ENCODE results near the gene GFRA4. TPM values are rescaled to one million over a fixed set of nuclear protein-coding genes. Genes with fewer than 3 reads are reported as not detected.
"Not testable (repeated sequence)": the region's sequence is repeated elsewhere in the genome, so short reads cannot be mapped to it uniquely, and the experiment has no call there.

GFRA4 gene
- total RNA-seq, 1 donor from 2014 or later, result not detected

DNA sequence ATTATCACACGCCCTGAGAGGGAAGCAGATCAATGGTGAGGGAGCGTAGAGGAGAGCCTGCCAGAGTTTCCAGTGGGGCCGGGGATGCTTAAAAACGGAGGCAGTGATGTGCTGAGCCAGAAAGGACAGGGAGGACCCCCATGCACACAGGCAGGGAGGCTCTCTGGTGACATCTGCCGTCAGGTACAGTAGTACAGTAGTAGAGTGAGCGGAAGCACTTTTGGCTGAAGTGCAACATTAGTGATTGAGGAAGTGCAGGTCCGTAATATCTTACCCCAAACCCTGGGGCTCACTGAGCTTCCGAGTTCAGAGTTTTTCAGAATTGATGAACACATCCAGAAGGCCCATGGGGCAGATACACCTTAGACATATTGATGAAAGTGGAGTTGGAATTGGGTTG is 42.1 kb downstream of the GFRA4 start:
- TF ChIP-seq, protein P1, sequence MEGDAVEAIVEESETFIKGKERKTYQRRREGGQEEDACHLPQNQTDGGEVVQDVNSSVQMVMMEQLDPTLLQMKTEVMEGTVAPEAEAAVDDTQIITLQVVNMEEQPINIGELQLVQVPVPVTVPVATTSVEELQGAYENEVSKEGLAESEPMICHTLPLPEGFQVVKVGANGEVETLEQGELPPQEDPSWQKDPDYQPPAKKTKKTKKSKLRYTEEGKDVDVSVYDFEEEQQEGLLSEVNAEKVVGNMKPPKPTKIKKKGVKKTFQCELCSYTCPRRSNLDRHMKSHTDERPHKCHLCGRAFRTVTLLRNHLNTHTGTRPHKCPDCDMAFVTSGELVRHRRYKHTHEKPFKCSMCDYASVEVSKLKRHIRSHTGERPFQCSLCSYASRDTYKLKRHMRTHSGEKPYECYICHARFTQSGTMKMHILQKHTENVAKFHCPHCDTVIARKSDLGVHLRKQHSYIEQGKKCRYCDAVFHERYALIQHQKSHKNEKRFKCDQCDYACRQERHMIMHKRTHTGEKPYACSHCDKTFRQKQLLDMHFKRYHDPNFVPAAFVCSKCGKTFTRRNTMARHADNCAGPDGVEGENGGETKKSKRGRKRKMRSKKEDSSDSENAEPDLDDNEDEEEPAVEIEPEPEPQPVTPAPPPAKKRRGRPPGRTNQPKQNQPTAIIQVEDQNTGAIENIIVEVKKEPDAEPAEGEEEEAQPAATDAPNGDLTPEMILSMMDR (IDR thresholded peaks at IDR 0.05; ENCODE audit: unreplicated experiment), result no peak
- peak; percentile 22 for DNase-seq (ENCODE audit: low spot score)
- no peak overlapping the region for H3K4me3 Mint-ChIP-seq (ENCODE audit: unreplicated experiment)
- peaks cover 24% of the 10 kb centered on the region for H3K4me1 Mint-ChIP-seq (ENCODE audit: unreplicated experiment)
- no peak overlapping the region for H3K27ac Mint-ChIP-seq (ENCODE audit: unreplicated experiment)
- H3K9me3 Mint-ChIP-seq (ENCODE audit: unreplicated experiment), result no peaks in the 10 kb centered on the region
- H3K36me3 Mint-ChIP-seq (ENCODE audit: low read depth, unreplicated experiment), result no peaks in the 10 kb centered on the region
- H3K27me3 Mint-ChIP-seq (ENCODE audit: unreplicated experiment), result no peaks in the 10 kb centered on the region

DNA sequence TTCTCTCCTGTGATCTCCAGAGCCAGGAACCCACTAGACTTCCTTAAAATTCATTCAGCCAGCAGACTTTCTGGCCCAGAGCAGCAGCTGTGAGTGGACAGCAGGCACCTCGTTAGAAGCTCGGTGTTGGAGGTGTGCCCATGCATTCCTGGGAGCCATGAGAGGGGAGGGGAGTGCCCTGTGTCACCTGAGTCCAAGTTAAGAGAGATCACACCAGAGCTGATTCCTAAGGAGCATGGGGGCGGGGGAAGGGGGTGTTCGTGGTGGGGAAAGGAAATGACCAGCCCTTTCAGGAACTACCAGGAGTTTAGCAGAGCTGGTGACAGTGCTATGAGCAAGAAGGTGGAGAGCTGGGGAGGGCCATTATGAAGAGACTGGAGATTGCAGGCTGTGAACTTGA is 46.9 kb downstream of the GFRA4 start:
- H3K27me3 Mint-ChIP-seq (ENCODE audit: unreplicated experiment), result peaks cover 2% of the 10 kb centered on the region
- TF ChIP-seq, protein P1 (IDR thresholded peaks at IDR 0.05; ENCODE audit: unreplicated experiment), result no peak
- H3K36me3 Mint-ChIP-seq (ENCODE audit: low read depth, unreplicated experiment), result no peaks in the 10 kb centered on the region
- H3K4me3 Mint-ChIP-seq (ENCODE audit: unreplicated experiment), result no peak overlapping the region
- no peaks in the 10 kb centered on the region for H3K9me3 Mint-ChIP-seq (ENCODE audit: unreplicated experiment)
- no peak overlapping the region for H3K27ac Mint-ChIP-seq (ENCODE audit: unreplicated experiment)
- H3K4me1 Mint-ChIP-seq (ENCODE audit: unreplicated experiment), result peaks cover 20% of the 10 kb centered on the region
- no peak for DNase-seq (ENCODE audit: low spot score)

- H3K9me3 Mint-ChIP-seq (ENCODE audit: unreplicated experiment); H3K4me3 Mint-ChIP-seq (ENCODE audit: unreplicated experiment); H3K36me3 Mint-ChIP-seq (ENCODE audit: low read depth, unreplicated experiment); DNase-seq (ENCODE audit: low spot score); H3K27me3 Mint-ChIP-seq (ENCODE audit: unreplicated experiment); H3K27ac Mint-ChIP-seq (ENCODE audit: unreplicated experiment): not testable (repeated sequence)
- H3K4me1 Mint-ChIP-seq (ENCODE audit: unreplicated experiment), result peaks cover 20% of the 10 kb centered on the region
Measured at GRCh38 chr20:3615171-3615840, 47.9 kb downstream of the GFRA4 start.

DNA sequence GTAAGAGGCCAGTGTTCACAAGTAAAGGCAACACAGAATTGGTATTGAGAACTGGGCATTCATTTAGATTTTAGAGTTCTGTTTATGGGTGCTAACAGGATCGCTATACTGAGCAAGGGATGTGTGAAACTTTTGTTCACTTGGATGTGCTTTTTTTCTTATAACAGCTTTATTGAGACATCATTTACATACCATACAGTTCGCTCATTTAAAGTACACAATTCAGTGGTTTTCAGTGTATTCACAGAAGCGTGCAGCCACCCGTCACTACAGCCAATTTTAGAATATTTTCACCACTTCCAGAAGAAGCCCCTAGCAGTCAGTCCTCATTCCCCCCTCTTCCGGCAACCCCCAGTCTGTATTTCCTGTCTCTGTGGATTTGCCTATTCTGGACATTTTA is 48.7 kb downstream of the GFRA4 start:
- Mint-ChIP-seq H3K4me3 (ENCODE audit: unreplicated experiment) (no peak overlapping the region), H3K36me3 (ENCODE audit: low read depth, unreplicated experiment) (no peaks in the 10 kb centered on the region), H3K27me3 (ENCODE audit: unreplicated experiment) (peaks cover 2% of the 10 kb centered on the region), H3K9me3 (ENCODE audit: unreplicated experiment) (no peaks in the 10 kb centered on the region), H3K27ac (ENCODE audit: unreplicated experiment) (no peak overlapping the region), H3K4me1 (ENCODE audit: unreplicated experiment) (peaks cover 20% of the 10 kb centered on the region)
- TF ChIP-seq, protein P1 (IDR thresholded peaks at IDR 0.05; ENCODE audit: unreplicated experiment), result no peak
- DNase-seq (ENCODE audit: low spot score), result no peak

- Mint-ChIP-seq H3K4me3 (ENCODE audit: unreplicated experiment) (no peak overlapping the region), H3K9me3 (ENCODE audit: unreplicated experiment) (no peaks in the 10 kb centered on the region), H3K27me3 (ENCODE audit: unreplicated experiment) (peaks cover 2% of the 10 kb centered on the region), H3K36me3 (ENCODE audit: low read depth, unreplicated experiment) (no peaks in the 10 kb centered on the region), H3K4me1 (ENCODE audit: unreplicated experiment) (peaks cover 20% of the 10 kb centered on the region), H3K27ac (ENCODE audit: unreplicated experiment) (no peak overlapping the region)
- DNase-seq (ENCODE audit: low spot score), result no peak
- TF ChIP-seq, protein P1 (IDR thresholded peaks at IDR 0.05; ENCODE audit: unreplicated experiment), result no peak
Measured at GRCh38 chr20:3613821-3614440, 49.3 kb downstream of the GFRA4 start.
